H1 (cell line): ENCODE measurements around the gene LCN2. TPM values are rescaled to one million over a fixed set of nuclear protein-coding genes. Genes with fewer than 3 reads are reported as not detected.

Source experiments
- CBX5 ChIP-seq: fragments of 300-800, 300-1000 bp; sonication (generic); IDR thresholded peaks from 2 replicates; pipeline ENCODE4 v1.7.1; 2016; ENCODE audit warnings: antibody characterized with exemption, low read length, low read depth
- CEBPB ChIP-seq: IDR thresholded peaks from 2 replicates; pipeline ENCODE4 v1.6.1; 2012; ENCODE audit warnings: low read depth, low read length
- MAFK ChIP-seq: IDR thresholded peaks from 2 replicates; pipeline ENCODE4 v1.6.1; 2012; ENCODE audit warnings: low read depth, mild to moderate bottlenecking, improper control_type of control experiment, low read length
- NANOG ChIP-seq: IDR thresholded peaks from 2 replicates; pipeline ENCODE4 v1.6.1; 2011; ENCODE audit warnings: low read length, low read depth, mild to moderate bottlenecking, inconsistent platforms; ENCODE audit not compliant: insufficient read depth, poor library complexity, severe bottlenecking
- RAD21 ChIP-seq, 2 experiments: IDR thresholded peaks in 1 of 2; conservative IDR thresholded peaks in 1 of 2; 2 replicates each; pipeline ENCODE4 v1.6.1; 2011; ENCODE audit warnings: low read depth in 2 of 2, low read length in 2 of 2, improper control_type of control experiment in 1 of 2, inconsistent platforms in 1 of 2, mild to moderate bottlenecking in 1 of 2, moderate library complexity in 1 of 2
- RNF2 ChIP-seq: fragments of 200-900, 300-1000 bp; sonication (generic); IDR thresholded peaks from 2 replicates; pipeline ENCODE4 v1.7.1; 2016; ENCODE audit warnings: borderline replicate concordance, low read depth, mild to moderate bottlenecking, antibody characterized with exemption, low read length; ENCODE audit not compliant: poor library complexity, severe bottlenecking; ENCODE audit errors: missing control alignments
- RXRA ChIP-seq: IDR thresholded peaks from 2 replicates; pipeline ENCODE4 v1.6.1; 2011; ENCODE audit warnings: low read depth, mild to moderate bottlenecking, low read length, moderate library complexity; ENCODE audit not compliant: insufficient read depth
- SP1 ChIP-seq: IDR thresholded peaks from 2 replicates; pipeline ENCODE4 v1.6.1; 2011; ENCODE audit warnings: low read depth, low read length
- SP2 ChIP-seq: IDR thresholded peaks from 2 replicates; pipeline ENCODE4 v1.6.1; 2012; ENCODE audit warnings: mild to moderate bottlenecking, low read length, inconsistent platforms
- ZNF274 ChIP-seq: IDR thresholded peaks from 2 replicates; pipeline ENCODE4 v1.7.0; 2012; ENCODE audit warnings: low read length, borderline replicate concordance; ENCODE audit errors: extremely low read depth
- polyA plus RNA-seq, 7 experiments: library from polyadenylated mRNA; depleted of rRNA in 3 of 7; stranded (reverse) in 5 of 7; unstranded in 2 of 7; fragments of >200 nt in 5 of 7; fragments of 200-250 nt in 2 of 7; gene quantifications; 1 replicate in 5 of 7; 2 replicates in 1 of 7; 4 replicates in 1 of 7; pipeline versions ENCODE4 v1.2.1 to v1.2.3, GENCODE V29; 2011 to 2013; ENCODE audit warnings: missing spikeins in 2 of 7, mixed read lengths in 2 of 7
- total RNA-seq: library from RNA; stranded (reverse); fragmentation: NEBNext Ultra II Directional; extraction: Animal tissue kit (Norgen Biotek cat#: 25700); gene quantifications from 2 replicates; pipeline ENCODE4 v1.2.1, GENCODE V29; 2021

The LCN2 gene
- total and polyA plus RNA-seq, 2 of the 8 experiments (the other 6 are each of a cell fraction or from before 2014, with no cell fraction given): 1.1 to 1.6 TPM

DNA sequence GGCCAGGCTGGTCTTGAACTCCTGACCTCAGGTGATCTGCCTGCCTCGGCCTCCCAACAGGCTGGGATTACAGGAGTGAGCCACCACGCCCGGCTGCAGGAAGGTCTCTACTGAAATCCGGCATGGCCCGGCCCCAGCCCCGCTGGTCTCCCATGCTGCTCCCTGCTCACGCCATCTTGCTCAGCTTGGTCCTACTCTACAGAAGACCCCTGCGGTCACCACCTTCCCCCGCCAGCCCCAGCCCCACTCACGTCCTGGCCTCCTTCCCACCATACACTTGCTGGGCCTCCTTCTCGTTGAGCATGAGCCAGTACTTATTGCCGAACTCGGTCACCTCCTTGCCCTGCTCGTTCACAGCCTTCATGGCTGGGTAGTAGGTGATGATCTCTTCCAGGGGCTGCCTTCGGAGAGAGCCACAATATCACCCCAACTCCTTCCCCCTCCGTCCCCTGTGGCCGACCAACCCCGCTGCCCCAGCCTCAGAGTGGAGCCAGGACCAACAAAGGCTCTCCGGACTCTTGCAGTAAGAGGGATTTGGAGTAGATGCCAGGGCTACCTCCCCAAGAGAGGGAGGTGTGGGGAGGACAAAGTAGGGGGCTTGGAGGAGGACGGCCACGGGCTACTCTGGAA is 25.7 kb upstream of the LCN2 start (continued):
- no peak for TF ChIP-seq RAD21 (IDR thresholded peaks at IDR 0.05 in 1 of 2, conservative IDR thresholded peaks at IDR 0.05 in 1 of 2; ENCODE audit: low read depth in 2 of 2, low read length in 2 of 2)
- TF ChIP-seq CBX5: no peak
- no peak for TF ChIP-seq NANOG
- no peak for TF ChIP-seq ZNF274
- no peak for TF ChIP-seq SP2
- no peak for TF ChIP-seq RNF2
- no peak for TF ChIP-seq CEBPB
- TF ChIP-seq MAFK: no peak
- no peak for TF ChIP-seq SP1
- TF ChIP-seq RXRA: no peak
